Esophagus squamous epithelium (tissue), 4 donors: ENCODE results near the gene SREBF2.

ENCODE experiments used
- POLR2A ChIP-seq, 4 donors: fragments of 450-650 bp; IDR thresholded peaks; one replicate each; pipeline ENCODE4 v1.6.1; 2017; ENCODE audit warnings: antibody characterized with exemption in 4 of 4, mild to moderate bottlenecking in 4 of 4, moderate library complexity in 3 of 4
- TF ChIP-seq, protein P1 (sequence below), 6 experiments: fragments of 450-650 bp in 4 of 6; fragments of 200-600 bp in 2 of 6; sonication (generic) in 2 of 6; IDR thresholded peaks; one replicate each; pipeline ENCODE4 v1.5.1; 2016 to 2019; ENCODE audit warnings: antibody characterized with exemption in 6 of 6, mild to moderate bottlenecking in 4 of 6, moderate library complexity in 4 of 6

DNA sequence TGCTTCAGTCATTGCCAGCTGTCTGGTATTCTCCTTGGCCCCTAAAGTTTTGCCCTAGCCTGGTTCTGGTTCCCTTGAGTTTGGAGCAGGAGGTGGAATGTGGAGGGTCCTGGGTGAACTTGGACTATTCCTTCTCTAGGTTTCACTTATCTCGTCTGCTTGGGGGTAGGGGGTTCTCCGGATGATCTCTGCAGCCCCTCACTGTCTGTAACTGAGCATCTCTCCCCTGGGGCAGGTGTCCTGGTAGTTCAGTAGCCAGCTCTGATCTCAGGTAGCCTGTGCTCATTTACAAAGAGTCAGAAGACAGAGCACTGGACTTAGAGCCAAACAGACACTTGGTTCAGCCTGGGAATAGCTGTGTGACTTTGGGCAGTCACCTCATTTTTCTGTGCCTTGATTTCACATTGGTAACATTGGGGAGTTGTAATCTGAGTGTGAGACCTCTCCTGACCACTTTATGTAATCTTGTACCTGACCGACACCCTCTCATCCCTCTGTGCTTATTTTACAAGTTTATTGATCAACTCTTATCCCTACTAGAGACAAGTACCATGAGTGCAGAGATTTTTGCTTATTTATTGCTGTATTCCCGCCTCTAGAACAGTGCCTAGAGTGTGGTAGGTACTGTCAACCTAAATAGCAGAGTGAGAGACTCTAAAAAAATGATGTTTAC is 31.6 kb upstream of the SREBF2 start:
- TF ChIP-seq, protein P1, sequence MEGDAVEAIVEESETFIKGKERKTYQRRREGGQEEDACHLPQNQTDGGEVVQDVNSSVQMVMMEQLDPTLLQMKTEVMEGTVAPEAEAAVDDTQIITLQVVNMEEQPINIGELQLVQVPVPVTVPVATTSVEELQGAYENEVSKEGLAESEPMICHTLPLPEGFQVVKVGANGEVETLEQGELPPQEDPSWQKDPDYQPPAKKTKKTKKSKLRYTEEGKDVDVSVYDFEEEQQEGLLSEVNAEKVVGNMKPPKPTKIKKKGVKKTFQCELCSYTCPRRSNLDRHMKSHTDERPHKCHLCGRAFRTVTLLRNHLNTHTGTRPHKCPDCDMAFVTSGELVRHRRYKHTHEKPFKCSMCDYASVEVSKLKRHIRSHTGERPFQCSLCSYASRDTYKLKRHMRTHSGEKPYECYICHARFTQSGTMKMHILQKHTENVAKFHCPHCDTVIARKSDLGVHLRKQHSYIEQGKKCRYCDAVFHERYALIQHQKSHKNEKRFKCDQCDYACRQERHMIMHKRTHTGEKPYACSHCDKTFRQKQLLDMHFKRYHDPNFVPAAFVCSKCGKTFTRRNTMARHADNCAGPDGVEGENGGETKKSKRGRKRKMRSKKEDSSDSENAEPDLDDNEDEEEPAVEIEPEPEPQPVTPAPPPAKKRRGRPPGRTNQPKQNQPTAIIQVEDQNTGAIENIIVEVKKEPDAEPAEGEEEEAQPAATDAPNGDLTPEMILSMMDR (IDR thresholded peaks at IDR 0.05), result no peak
- no peak for TF ChIP-seq POLR2A (IDR thresholded peaks at IDR 0.05)
